ENCODE results near the gene HDHD3.
"Not testable (repeated sequence)": the region's sequence is repeated elsewhere in the genome, so short reads cannot be mapped to it uniquely, and the experiment has no call there.

Gene HDHD3

GRCh38 chr9:113376634-113377567 is at the start of gene HDHD3:
HDHD3 (minus strand) TSS chr9:113376986; CDS start chr9:113374354, 2,632 bp downstream.
- DNase-seq = peak; percentile 90

GRCh38 chr9:113425072-113425471 is 48.3 kb upstream of the HDHD3 start:
- DNase-seq = no peak

- no peak for DNase-seq
These were observed 44.9 kb upstream of the HDHD3 start for GRCh38 chr9:113421726-113422125.

GRCh38 chr9:113417370-113417769 is 40.6 kb upstream of the HDHD3 start:
- no peak for DNase-seq

GRCh38 chr9:113416149-113416721 is 39.4 kb upstream of the HDHD3 start:
- no peak for DNase-seq

- peak; percentile 79 for DNase-seq
These were observed 33.5 kb upstream of the HDHD3 start, which contains the start of the genes C9orf43 and POLE3 for GRCh38 chr9:113410207-113410864. C9orf43 (plus strand) TSS chr9:113410747; CDS start chr9:113413494, 2,747 bp downstream. POLE3 (minus strand) TSS chr9:113410675; CDS start chr9:113410293, 382 bp downstream.

GRCh38 chr9:113409883-113410206 is 33.1 kb upstream of the HDHD3 start:
- DNase-seq = no peak

GRCh38 chr9:113409481-113409880 is 32.7 kb upstream of the HDHD3 start:
- DNase-seq = no peak

GRCh38 chr9:113406873-113407511 is 30.2 kb upstream of the HDHD3 start:
- not testable (repeated sequence) for DNase-seq

GRCh38 chr9:113406353-113406752 is 29.6 kb upstream of the HDHD3 start:
- not testable (repeated sequence) for DNase-seq

GRCh38 chr9:113403646-113404045 is 26.9 kb upstream of the HDHD3 start:
- no peak for DNase-seq

GRCh38 chr9:113401027-113401792 is 24.4 kb upstream of the HDHD3 start, which contains the start of gene ALAD:
ALAD (minus strand) TSS chr9:113401284; CDS start chr9:113393559, 7,725 bp downstream.
- DNase-seq = peak; percentile 89

- DNase-seq = no peak
These were observed 22.9 kb upstream of the HDHD3 start for GRCh38 chr9:113399646-113400200.

GRCh38 chr9:113398796-113399195 is 22.0 kb upstream of the HDHD3 start:
- no peak for DNase-seq

GRCh38 chr9:113397203-113397631 is 20.4 kb upstream of the HDHD3 start:
- no peak for DNase-seq

- DNase-seq = no peak
These were observed 18.4 kb upstream of the HDHD3 start for GRCh38 chr9:113395000-113395861.

GRCh38 chr9:113393281-113393680 is 16.5 kb upstream of the HDHD3 start:
- DNase-seq = no peak

GRCh38 chr9:113391917-113392316 is 15.1 kb upstream of the HDHD3 start:
- DNase-seq = no peak

- no peak for DNase-seq
These were observed 13.6 kb upstream of the HDHD3 start for GRCh38 chr9:113390192-113390960.

GRCh38 chr9:113389451-113389850 is 12.7 kb upstream of the HDHD3 start:
- no peak for DNase-seq

Data from 8988T (cell line).